ENCODE results near the gene TPSG1. TPM values are rescaled to one million over a fixed set of nuclear protein-coding genes. Genes with fewer than 3 reads are reported as not detected.
"Not testable (repeated sequence)": the region's sequence is repeated elsewhere in the genome, so short reads cannot be mapped to it uniquely, and the experiment has no call there.

The TPSG1 gene
- total RNA-seq, result 1 to 10 TPM in 1 of 8 experiments, under 1 TPM in 2, not detected in 5; 0.11 to 1.1 (median 0.52) TPM

GRCh38 chr16:1225051-1225451, at the start of gene TPSG1:
TSS of gene TPSG1 (minus strand) at chr16:1225268. CDS start at chr16:1225252, 16 bp downstream.
- no peak for ATAC-seq (replicated peaks in 6 of 8)
- Histone ChIP-seq H3K27ac (no peak within 1 kb of the TSS), H3K4me3 (no peak within 1 kb of the TSS), H3K4me1 (replicated peaks in 1 of 2) (no peaks in the 10 kb centered on the region)
- in situ Hi-C loops (cut with MboI; ENCODE audit: low pct_unique_long_range_greater_than_20kb in 2 of 9, low sequenced_read_pairs in 9 of 9, unreplicated experiment in 9 of 9), result no loop called here
- 86% methylated on average over 1 of the region's 10 CpGs; no CpG with 5 or more reads in 9 of the 10 experiments for WGBS, 10 experiments

- 82 to 100% methylated on average over 1 to 2 of the region's 7 CpGs; no CpG with 5 or more reads in 8 of the 10 experiments for WGBS, 10 experiments
- in situ Hi-C loops (cut with MboI; ENCODE audit: low pct_unique_long_range_greater_than_20kb in 2 of 9, low sequenced_read_pairs in 9 of 9, unreplicated experiment in 9 of 9), result no loop called here
- Histone ChIP-seq H3K4me3 (no peak overlapping the region), H3K4me1 (replicated peaks in 1 of 2) (peaks cover 0 to 17% of the 10 kb centered on the region in 2 donors), H3K27ac (no peak overlapping the region)
- no peak for ATAC-seq (replicated peaks in 6 of 8)
These were observed 49.7 kb upstream of the TPSG1 start for GRCh38 chr16:1274767-1275166.

DNA sequence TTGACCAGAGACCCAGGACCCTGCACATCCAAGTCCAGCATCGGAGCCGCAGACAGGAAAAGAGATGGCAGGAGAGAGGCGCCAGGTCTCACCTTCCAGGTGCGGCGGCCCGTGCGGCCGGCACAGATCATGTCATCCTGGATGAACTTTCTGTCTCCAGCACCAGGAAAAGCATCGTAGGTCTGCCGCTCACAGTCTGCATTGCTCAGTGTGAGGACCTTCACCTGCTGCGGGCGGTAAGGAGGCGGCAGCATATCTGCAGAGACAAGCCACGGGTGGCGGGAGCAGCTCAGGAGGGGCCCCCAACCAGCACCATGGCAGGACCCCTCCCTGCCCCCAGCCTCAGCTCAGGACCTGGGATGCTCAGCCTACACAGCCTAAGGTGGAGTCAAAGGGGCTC, 48.7 kb upstream of the TPSG1 start:
- WGBS, 10 experiments, result 40 to 86% (median 75%) methylated on average over 1 to 4 of the region's 15 CpGs; no CpG with 5 or more reads in 6 of the 10 experiments
- in situ Hi-C loops (cut with MboI; ENCODE audit: low pct_unique_long_range_greater_than_20kb in 2 of 9, low sequenced_read_pairs in 9 of 9, unreplicated experiment in 9 of 9), result no loop called here
- Histone ChIP-seq H3K4me3 (no peak overlapping the region), H3K4me1 (replicated peaks in 1 of 2) (peaks cover 0 to 14% of the 10 kb centered on the region in 2 donors), H3K27ac (no peak overlapping the region)
- ATAC-seq (replicated peaks in 6 of 8), result no peak

GRCh38 chr16:1272453-1273198, 47.6 kb upstream of the TPSG1 start:
- ATAC-seq (replicated peaks in 6 of 8), result peak in 4 of 8 experiments; percentile 5 to 52 (median 12)
- H3K4me3 ChIP-seq, result no peak overlapping the region
- H3K27ac ChIP-seq, result no peak overlapping the region
- H3K4me1 ChIP-seq (replicated peaks in 1 of 2), result peaks cover 0 to 5% of the 10 kb centered on the region in 2 donors
- in situ Hi-C loops (cut with MboI; ENCODE audit: low pct_unique_long_range_greater_than_20kb in 2 of 9, low sequenced_read_pairs in 9 of 9, unreplicated experiment in 9 of 9), result no loop called here
- 20 to 100% (median 76%) methylated on average over 1 to 2 of the region's 9 CpGs; no CpG with 5 or more reads in 6 of the 10 experiments for WGBS, 10 experiments

DNA sequence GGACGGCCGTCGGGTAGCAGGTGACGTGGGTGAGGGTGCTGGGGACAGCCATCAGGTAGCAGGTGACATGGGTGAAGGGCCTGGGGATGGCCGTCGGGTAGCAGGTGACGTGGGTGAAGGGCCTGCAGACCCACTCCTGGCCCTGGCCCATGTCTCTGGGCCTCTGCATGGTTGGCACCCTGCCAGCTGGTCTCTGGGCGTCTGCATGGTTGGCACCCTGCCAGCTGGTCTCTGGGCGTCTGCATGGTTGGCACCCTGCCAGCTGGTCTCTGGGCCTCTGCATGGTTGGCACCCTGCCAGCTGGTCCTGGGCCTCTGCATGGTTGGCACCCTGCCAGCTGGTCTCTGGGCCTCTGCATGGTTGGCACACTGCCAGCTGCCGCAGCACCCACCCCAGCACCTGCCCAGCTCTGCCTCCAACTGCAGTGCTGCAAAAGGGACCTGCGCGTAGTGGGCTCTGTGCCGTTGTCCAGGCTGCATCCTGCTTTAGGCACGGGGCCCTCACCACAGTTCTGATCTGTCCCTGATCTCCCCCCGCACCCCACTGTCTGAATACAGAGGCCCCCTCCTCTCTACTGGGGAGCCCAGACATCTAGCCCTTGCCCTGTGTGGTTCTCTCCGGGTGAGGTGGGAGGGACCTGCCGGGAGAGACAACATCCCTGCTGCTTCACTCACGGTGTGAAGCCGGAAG, 46.8 kb upstream of the TPSG1 start:
- H3K4me1 ChIP-seq (replicated peaks in 1 of 2); H3K27ac ChIP-seq; in situ Hi-C loops (cut with MboI; ENCODE audit: low pct_unique_long_range_greater_than_20kb in 2 of 9, low sequenced_read_pairs in 9 of 9, unreplicated experiment in 9 of 9); H3K4me3 ChIP-seq: not testable (repeated sequence)
- ATAC-seq (replicated peaks in 6 of 8), result peak in 7 of 8 experiments; percentile 20 to 88 (median 80)
- WGBS, 10 experiments, result 0 to 57% (median 14%) methylated on average over 1 to 4 of the region's 19 CpGs; no CpG with 5 or more reads in 4 of the 10 experiments

- 67 to 73% (median 73%) methylated on average over 4 to 6 of the region's 12 CpGs; no CpG with 5 or more reads in 7 of the 10 experiments for WGBS, 10 experiments
- ATAC-seq (replicated peaks in 6 of 8), result peak in 2 of 8 experiments; percentile 6 to 9
- in situ Hi-C loops (cut with MboI; ENCODE audit: low pct_unique_long_range_greater_than_20kb in 2 of 9, low sequenced_read_pairs in 9 of 9, unreplicated experiment in 9 of 9), result no loop called here
- Histone ChIP-seq H3K4me1 (replicated peaks in 1 of 2) (peaks cover 0 to 5% of the 10 kb centered on the region in 2 donors), H3K4me3 (no peak overlapping the region), H3K27ac (no peak overlapping the region)
These were observed 46.3 kb upstream of the TPSG1 start for GRCh38 chr16:1271380-1271723.

DNA sequence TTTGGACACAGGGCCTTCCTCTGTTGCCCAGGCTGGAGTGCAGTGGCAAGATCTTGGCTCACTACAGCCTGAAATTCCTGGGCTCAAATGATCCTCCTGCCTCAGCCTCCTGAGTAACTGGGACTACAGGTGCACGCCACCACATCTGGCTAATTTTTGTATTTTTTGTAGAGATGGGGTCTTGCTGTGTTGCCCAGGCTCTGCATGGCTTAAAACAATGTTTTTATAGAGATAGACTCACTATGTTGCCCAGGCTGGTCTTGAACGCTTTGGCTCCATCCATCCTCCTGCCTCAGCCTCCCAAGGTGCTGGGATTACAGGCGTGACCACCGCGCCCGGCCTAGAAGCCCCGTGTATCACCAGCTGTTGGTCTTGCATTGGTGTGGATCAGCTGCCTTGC, 44.4 kb upstream of the TPSG1 start:
- ATAC-seq (replicated peaks in 6 of 8); H3K4me3 ChIP-seq; in situ Hi-C loops (cut with MboI; ENCODE audit: low pct_unique_long_range_greater_than_20kb in 2 of 9, low sequenced_read_pairs in 9 of 9, unreplicated experiment in 9 of 9); H3K4me1 ChIP-seq (replicated peaks in 1 of 2); H3K27ac ChIP-seq: not testable (repeated sequence)
- 60 to 100% (median 91%) methylated on average over 1 to 7 of the region's 7 CpGs; no CpG with 5 or more reads in 4 of the 10 experiments for WGBS, 10 experiments

DNA sequence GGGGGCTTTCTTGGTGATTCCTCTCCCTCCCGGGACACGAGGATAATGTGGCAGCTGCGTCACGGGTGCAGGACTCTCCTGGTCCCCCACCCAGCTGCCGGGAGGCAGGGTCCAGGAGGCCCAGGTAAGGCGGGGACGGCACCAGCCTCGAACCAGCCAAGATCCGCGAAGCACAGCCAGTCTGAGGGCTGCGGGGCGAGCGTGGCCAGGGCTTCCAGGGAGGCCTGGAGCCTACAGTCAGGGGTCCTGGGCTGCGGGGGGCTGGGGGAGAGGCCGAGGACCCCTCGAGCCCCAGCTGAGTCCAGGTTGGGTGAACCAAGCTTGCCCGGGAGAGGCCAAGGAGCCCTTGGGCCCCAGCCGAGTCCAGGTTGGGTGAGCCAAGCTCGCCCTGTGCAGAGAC, 40.8 kb upstream of the TPSG1 start:
- WGBS, 10 experiments, result 28 to 37% methylated on average over 2 to 4 of the region's 19 CpGs; no CpG with 5 or more reads in 8 of the 10 experiments
- H3K4me3 ChIP-seq, result no peak overlapping the region
- no peaks in the 10 kb centered on the region for H3K4me1 ChIP-seq (replicated peaks in 1 of 2)
- no peak overlapping the region for H3K27ac ChIP-seq
- in situ Hi-C loops (cut with MboI; ENCODE audit: low pct_unique_long_range_greater_than_20kb in 2 of 9, low sequenced_read_pairs in 9 of 9, unreplicated experiment in 9 of 9), result no loop called here
- ATAC-seq (replicated peaks in 6 of 8), result no peak

DNA sequence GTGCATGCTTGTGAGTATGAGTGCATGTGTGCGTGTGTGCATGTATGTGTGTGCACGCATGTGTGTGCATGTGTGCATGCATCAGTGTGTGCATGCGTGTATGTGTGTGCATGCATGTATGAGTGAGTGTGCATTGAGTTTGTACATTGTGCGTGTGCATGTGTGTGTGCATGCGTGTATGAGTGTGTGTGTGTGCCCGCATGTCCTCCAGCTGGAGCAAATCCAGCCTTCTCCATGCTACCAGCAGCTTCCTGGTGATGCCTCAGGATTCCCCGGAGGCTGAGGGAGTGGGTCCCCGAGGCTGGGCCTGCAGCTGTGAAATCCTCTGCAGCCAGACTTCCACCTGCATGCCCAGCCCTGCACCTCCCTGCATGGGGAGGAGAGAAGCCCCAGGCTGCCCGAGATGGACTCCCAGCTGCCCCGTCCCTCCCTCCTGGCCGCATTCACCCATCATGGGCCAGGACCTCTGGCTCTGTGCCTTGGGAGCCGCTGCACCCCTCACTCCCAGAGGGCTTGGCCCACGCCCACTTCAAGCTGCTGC, 40.1 kb upstream of the TPSG1 start:
- Histone ChIP-seq H3K4me3 (no peak overlapping the region), H3K27ac (no peak overlapping the region), H3K4me1 (replicated peaks in 1 of 2) (no peaks in the 10 kb centered on the region)
- 40 to 74% (median 72%) methylated on average over 1 to 5 of the region's 13 CpGs; no CpG with 5 or more reads in 3 of the 10 experiments for WGBS, 10 experiments
- ATAC-seq (replicated peaks in 6 of 8), result no peak
- in situ Hi-C loops (cut with MboI; ENCODE audit: low pct_unique_long_range_greater_than_20kb in 2 of 9, low sequenced_read_pairs in 9 of 9, unreplicated experiment in 9 of 9), result no loop called here

DNA sequence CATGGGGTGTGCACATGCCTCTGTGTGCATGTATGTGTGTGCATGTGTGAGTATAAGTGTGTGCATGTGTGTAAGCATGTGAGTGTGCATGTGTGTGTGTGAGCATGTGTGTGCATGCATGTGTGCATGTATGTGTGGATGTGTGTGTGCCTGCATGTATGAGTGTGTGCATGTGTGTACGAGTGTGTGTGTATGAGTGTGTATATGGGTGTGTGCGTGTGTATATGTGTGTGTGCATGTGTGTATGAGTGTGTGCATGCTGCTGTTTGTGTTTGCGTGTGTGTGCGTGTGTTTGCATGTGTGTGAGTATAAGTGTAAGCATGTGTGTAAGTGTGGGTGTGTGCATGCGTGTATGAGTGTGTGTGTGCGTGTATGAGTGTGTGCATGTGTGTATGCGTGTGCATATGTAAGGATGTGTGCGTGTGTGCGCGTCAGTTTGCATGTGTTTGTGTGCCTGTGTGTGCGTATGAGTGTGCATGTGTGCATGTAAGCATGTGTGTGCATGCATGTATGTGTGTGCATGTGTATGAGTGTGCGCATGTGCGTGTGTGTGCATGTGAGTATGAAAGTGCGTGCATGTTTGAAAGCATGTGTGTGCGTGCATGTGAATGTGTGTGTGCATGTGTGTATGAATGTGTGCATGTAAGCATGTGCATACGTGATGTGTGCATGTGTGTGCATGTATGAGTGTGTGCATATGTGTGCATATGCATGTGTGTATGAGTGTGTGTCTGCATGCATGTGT, 39.4 kb upstream of the TPSG1 start:
- ATAC-seq (replicated peaks in 6 of 8), result no peak
- in situ Hi-C loops (cut with MboI; ENCODE audit: low pct_unique_long_range_greater_than_20kb in 2 of 9, low sequenced_read_pairs in 9 of 9, unreplicated experiment in 9 of 9), result no loop called here
- Histone ChIP-seq H3K4me3 (no peak overlapping the region), H3K27ac (no peak overlapping the region), H3K4me1 (replicated peaks in 1 of 2) (no peaks in the 10 kb centered on the region)
- WGBS, 10 experiments, result 73 to 95% (median 89%) methylated on average over 2 to 11 of the region's 16 CpGs; no CpG with 5 or more reads in 3 of the 10 experiments

GRCh38 chr16:1263591-1264344, 38.7 kb upstream of the TPSG1 start:
- WGBS, 10 experiments, result 10 to 73% (median 46%) methylated on average over 2 to 4 of the region's 15 CpGs; no CpG with 5 or more reads in 6 of the 10 experiments
- in situ Hi-C loops (cut with MboI; ENCODE audit: low pct_unique_long_range_greater_than_20kb in 2 of 9, low sequenced_read_pairs in 9 of 9, unreplicated experiment in 9 of 9), result no loop called here
- Histone ChIP-seq H3K27ac (no peak overlapping the region), H3K4me3 (no peak overlapping the region), H3K4me1 (replicated peaks in 1 of 2) (peaks cover 0 to 5% of the 10 kb centered on the region in 2 donors)
- ATAC-seq (replicated peaks in 6 of 8), result peak in 1 of 8 experiments; percentile 53

DNA sequence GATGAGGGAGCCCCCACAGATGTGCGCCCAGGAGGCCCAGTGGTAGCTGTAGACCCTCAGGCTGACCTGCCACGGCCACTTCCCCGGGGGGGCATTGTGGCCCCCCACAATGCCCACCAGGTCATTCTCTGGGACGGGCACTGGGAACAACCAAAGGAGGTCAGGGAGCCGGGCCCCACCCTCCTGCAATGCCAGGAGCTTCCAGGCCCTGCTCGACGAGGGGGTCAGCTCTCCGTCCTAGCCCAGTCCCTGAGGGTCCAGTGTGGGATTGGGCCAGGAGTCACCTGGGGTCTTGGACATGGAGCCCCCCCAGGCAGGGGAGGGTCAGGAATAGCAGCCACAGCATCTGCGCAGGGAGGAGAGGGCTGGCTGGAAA, 37.8 kb upstream of the TPSG1 start:
- in situ Hi-C loops (cut with MboI; ENCODE audit: low pct_unique_long_range_greater_than_20kb in 2 of 9, low sequenced_read_pairs in 9 of 9, unreplicated experiment in 9 of 9), result no loop called here
- whole genome bisulfite sequencing, 10 experiments, result 40 to 80% (median 40%) methylated on average over 1 of the region's 9 CpGs; no CpG with 5 or more reads in 7 of the 10 experiments
- H3K4me3 ChIP-seq, result no peak overlapping the region

More for the DNA sequence above, 37.8 kb upstream of the TPSG1 start:
- H3K27ac ChIP-seq, result no peak overlapping the region
- peaks cover 0 to 6% of the 10 kb centered on the region in 2 donors for H3K4me1 ChIP-seq (replicated peaks in 1 of 2)
- no peak for ATAC-seq (replicated peaks in 6 of 8)

Data from motor neuron (in vitro differentiated cells).